Smooth muscle cell (in vitro differentiated cells): ENCODE results near the gene IRF2BP1. TPM values are rescaled to one million over a fixed set of nuclear protein-coding genes. Genes with fewer than 3 reads are reported as not detected.
A peak's percentile ranks its signal among the peaks of the same experiment; 100 is the strongest.

Experiments
- DNase-seq: peaks from one replicate; lab custom pipeline; 2025; ENCODE audit not compliant: unreplicated experiment; lab: John Stamatoyannopoulos, UW
- H2AFZ ChIP-seq: fragments of 200-600 bp; sonication (generic); 2 replicates; pipeline ENCODE4 v1.6.0; 2016; ENCODE audit warnings: antibody characterized with exemption, low read depth, mild to moderate bottlenecking
- H3F3A ChIP-seq: fragments of 200-600 bp; sonication (generic); 2 replicates; pipeline ENCODE4 v1.6.0; 2017; ENCODE audit warnings: antibody characterized with exemption, low read depth
- H3K27ac ChIP-seq: fragments of 200-600 bp; sonication (generic); 2 replicates; pipeline ENCODE4 v1.5.1; 2016; ENCODE audit warnings: low read depth, mild to moderate bottlenecking
- H3K27me3 ChIP-seq: fragments of 200-600 bp; sonication (generic); 2 replicates; pipeline ENCODE4 v1.6.1; 2016; ENCODE audit warnings: low read depth, mild to moderate bottlenecking
- H3K36me3 ChIP-seq: fragments of 200-600 bp; sonication (generic); 2 replicates; pipeline ENCODE4 v1.5.1; 2016; ENCODE audit warnings: low read depth
- H3K4me1 ChIP-seq: fragments of 200-600 bp; sonication (generic); 2 replicates; pipeline ENCODE4 v1.5.1; 2016; ENCODE audit warnings: low read depth
- H3K4me2 ChIP-seq: fragments of 200-600 bp; sonication (generic); 2 replicates; pipeline ENCODE4 v1.6.0; 2016; ENCODE audit warnings: mild to moderate bottlenecking
- H3K4me3 ChIP-seq: fragments of 200-600 bp; sonication (generic); 2 replicates; pipeline ENCODE4 v1.5.1; 2016; ENCODE audit warnings: mild to moderate bottlenecking
- H3K79me2 ChIP-seq: fragments of 200-600 bp; sonication (generic); 2 replicates; pipeline ENCODE4 v1.6.0; 2016; ENCODE audit warnings: low read depth, mild to moderate bottlenecking
- H3K9ac ChIP-seq: fragments of 200-600 bp; sonication (generic); 2 replicates; pipeline ENCODE4 v1.6.0; 2016; ENCODE audit warnings: low read depth
- H3K9me3 ChIP-seq: fragments of 200-600 bp; sonication (generic); replicated peaks from 2 replicates; pipeline ENCODE4 v1.5.1; 2016; ENCODE audit warnings: low read depth
- H4K20me1 ChIP-seq: fragments of 200-600 bp; sonication (generic); 2 replicates; pipeline ENCODE4 v1.6.0; 2016; ENCODE audit warnings: low read depth
- WGBS: methylation state at CpG from one replicate; pipeline ENCODE4 v1.1.7; 2016; ENCODE audit warnings: low lambda C conversion rate; 5-methylcytosine and 5-hydroxymethylcytosine counted together
- polyA plus RNA-seq: library from polyadenylated mRNA; unstranded; fragments of >200 nt; fragmentation: Nextera tagmentation; extraction: Ambion mirVana; gene quantifications from 2 replicates; pipeline ENCODE4 v1.2.1, GENCODE V29; 2016
- total RNA-seq: library from RNA; depleted of rRNA; stranded (reverse); fragments of >200 nt; gene quantifications from 2 replicates; pipeline ENCODE4 v1.2.3, GENCODE V29; 2014
- TF ChIP-seq, protein P1 (sequence below): fragments of 200-600 bp; sonication (generic); IDR thresholded peaks from 2 replicates; pipeline ENCODE4 v1.5.1; 2017; ENCODE audit warnings: borderline replicate concordance, mild to moderate bottlenecking, antibody characterized with exemption; ENCODE audit not compliant: insufficient read depth, poor library complexity, severe bottlenecking

IRF2BP1 gene
- total and polyA plus RNA-seq, 2 experiments from 2014 or later, result 12.9 to 19.0 TPM

DNA sequence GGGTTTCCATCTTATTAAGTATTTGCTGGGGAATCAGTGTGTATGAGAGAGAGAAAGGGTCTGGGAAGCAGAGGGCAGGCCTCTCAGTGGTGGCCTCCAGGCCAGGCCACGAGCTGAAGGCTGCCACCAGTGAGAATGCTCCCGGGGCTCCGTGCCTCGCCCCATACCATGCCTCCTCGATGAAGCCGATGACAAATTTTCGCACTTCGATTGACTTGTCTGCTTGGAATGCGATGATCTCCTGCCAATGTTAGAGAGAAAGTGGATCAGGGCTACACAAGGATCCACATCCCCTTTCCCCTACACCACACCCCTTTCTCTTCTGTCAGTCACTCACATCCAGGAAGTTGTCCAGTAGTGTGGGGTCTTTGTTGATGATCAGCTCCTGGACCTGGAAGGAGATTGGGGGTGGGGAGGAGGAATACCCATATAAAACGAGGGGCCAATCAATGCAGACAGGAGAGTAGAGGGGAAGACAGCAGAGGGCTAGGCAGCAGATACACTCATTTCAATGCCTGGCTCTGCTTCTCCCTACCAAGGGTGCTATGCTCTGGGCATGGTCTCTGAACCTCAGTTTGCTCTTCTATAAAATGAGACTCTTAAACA, 33.7 kb downstream of the IRF2BP1 start:
- Histone ChIP-seq H3F3A (no peaks in the 10 kb centered on the region), H3K9me3 (no peaks in the 10 kb centered on the region), H4K20me1 (peaks cover 48% of the 10 kb centered on the region), H3K4me1 (no peaks in the 10 kb centered on the region), H3K4me2 (no peak overlapping the region), H2AFZ (no peak overlapping the region), H3K4me3 (no peak overlapping the region), H3K27ac (no peak overlapping the region), H3K9ac (no peak overlapping the region), H3K79me2 (peaks cover 23% of the 10 kb centered on the region), H3K27me3 (no peaks in the 10 kb centered on the region), H3K36me3 (peaks cover 6% of the 10 kb centered on the region)
- 91% methylated on average over 10 of the region's 10 CpGs for WGBS
- TF ChIP-seq, protein P1, sequence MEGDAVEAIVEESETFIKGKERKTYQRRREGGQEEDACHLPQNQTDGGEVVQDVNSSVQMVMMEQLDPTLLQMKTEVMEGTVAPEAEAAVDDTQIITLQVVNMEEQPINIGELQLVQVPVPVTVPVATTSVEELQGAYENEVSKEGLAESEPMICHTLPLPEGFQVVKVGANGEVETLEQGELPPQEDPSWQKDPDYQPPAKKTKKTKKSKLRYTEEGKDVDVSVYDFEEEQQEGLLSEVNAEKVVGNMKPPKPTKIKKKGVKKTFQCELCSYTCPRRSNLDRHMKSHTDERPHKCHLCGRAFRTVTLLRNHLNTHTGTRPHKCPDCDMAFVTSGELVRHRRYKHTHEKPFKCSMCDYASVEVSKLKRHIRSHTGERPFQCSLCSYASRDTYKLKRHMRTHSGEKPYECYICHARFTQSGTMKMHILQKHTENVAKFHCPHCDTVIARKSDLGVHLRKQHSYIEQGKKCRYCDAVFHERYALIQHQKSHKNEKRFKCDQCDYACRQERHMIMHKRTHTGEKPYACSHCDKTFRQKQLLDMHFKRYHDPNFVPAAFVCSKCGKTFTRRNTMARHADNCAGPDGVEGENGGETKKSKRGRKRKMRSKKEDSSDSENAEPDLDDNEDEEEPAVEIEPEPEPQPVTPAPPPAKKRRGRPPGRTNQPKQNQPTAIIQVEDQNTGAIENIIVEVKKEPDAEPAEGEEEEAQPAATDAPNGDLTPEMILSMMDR, result no peak
- DNase-seq, result no peak

DNA sequence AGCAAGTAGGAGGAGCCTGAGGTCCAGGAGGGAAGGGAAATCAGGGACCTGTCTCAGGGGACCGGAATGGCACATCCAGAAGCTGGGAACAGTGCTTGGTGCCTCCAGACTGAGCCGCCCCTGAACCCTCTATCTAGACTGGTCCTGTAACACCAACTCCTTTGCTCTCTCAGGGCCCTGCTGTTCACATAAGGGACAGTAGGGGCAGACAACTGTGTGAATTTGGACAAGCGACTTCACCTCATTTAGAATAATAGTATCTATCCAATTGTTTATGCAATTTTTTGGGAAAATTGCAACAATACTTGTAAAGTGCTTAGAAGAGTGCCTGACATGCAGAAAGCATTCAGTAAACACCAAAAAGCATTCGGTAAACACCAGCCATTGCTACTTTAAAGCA, 37.0 kb downstream of the IRF2BP1 start:
- Histone ChIP-seq H3K9ac (no peak overlapping the region), H3K79me2 (peaks cover 11% of the 10 kb centered on the region), H3K36me3 (peaks cover 18% of the 10 kb centered on the region), H3K27ac (no peak overlapping the region), H3K4me2 (no peak overlapping the region), H2AFZ (no peak overlapping the region), H3K4me1 (no peaks in the 10 kb centered on the region), H4K20me1 (peaks cover 17% of the 10 kb centered on the region), H3K4me3 (no peak overlapping the region), H3K9me3 (no peaks in the 10 kb centered on the region), H3F3A (no peaks in the 10 kb centered on the region), H3K27me3 (no peaks in the 10 kb centered on the region)
- 88% methylated on average over 4 of the region's 4 CpGs for WGBS
- DNase-seq, result no peak
- TF ChIP-seq, protein P1, result peak; percentile 17

DNA sequence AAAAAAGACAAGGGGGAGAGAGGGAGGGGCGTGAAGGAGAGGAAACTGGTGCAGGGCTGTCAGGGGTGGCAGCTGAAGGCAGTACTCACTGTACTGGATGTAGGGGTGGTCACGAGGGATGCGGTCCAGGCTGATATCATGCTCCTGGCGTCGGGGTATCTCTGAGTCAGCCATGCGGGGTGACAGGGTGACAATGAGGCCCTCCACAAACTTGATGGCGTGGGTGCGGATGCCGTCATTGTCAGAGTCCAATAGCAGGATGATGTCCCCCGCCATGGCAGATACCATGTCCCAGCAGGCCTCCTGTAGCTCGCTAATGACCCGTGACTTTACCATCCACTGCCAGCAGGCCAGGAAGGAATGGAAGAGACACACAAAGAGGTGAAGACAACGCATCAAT, 38.3 kb downstream of the IRF2BP1 start:
- H2AFZ ChIP-seq, result no peak overlapping the region
- H3K79me2 ChIP-seq, result peaks cover 11% of the 10 kb centered on the region
- no peak for DNase-seq
- H3K27ac ChIP-seq, result no peak overlapping the region
- TF ChIP-seq, protein P1, result no peak
- H3K4me3 ChIP-seq, result no peak overlapping the region
- H3K9me3 ChIP-seq, result no peaks in the 10 kb centered on the region
- no peak overlapping the region for H3K4me2 ChIP-seq
- 98% methylated on average over 13 of the region's 13 CpGs for WGBS
- no peaks in the 10 kb centered on the region for H3K4me1 ChIP-seq
- peaks cover 10% of the 10 kb centered on the region for H4K20me1 ChIP-seq
- no peak overlapping the region for H3K9ac ChIP-seq
- H3F3A ChIP-seq, result no peaks in the 10 kb centered on the region
- H3K27me3 ChIP-seq, result no peaks in the 10 kb centered on the region
- peaks cover 19% of the 10 kb centered on the region for H3K36me3 ChIP-seq

DNA sequence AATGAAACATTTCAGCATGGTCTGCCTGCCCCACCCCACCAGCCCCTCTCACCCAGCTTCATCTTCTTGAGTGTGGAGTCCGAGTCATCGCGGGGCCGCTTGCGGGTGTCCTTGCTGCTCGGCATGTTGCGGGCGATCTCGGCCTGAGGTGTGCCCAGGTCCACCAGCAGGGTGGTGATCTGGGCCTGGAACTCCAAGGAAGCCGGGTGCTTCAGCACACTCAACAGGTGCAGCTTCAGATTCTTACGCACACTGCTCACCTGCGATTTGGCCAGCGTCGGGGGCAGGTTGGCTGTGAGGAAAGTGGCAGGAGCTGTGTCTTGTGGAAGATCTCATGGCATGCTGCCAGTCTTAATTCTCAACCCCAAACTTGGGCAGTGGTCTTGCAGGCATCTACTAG, 43.7 kb downstream of the IRF2BP1 start:
- WGBS, result 97% methylated on average over 14 of the region's 14 CpGs
- no peak overlapping the region for H3K4me3 ChIP-seq
- no peak for DNase-seq
- peaks cover 11% of the 10 kb centered on the region for H3K79me2 ChIP-seq
- no peaks in the 10 kb centered on the region for H4K20me1 ChIP-seq
- no peak overlapping the region for H2AFZ ChIP-seq
- H3K27me3 ChIP-seq, result no peaks in the 10 kb centered on the region
- no peak overlapping the region for H3K27ac ChIP-seq
- no peaks in the 10 kb centered on the region for H3K4me1 ChIP-seq
- no peak overlapping the region for H3K4me2 ChIP-seq
- H3F3A ChIP-seq, result no peaks in the 10 kb centered on the region
- TF ChIP-seq, protein P1, result no peak
- H3K36me3 ChIP-seq, result peaks cover 34% of the 10 kb centered on the region
- no peak overlapping the region for H3K9ac ChIP-seq
- H3K9me3 ChIP-seq, result no peaks in the 10 kb centered on the region
